T-helper 1 cell treated with Interleukin-12 subunit alpha and Interleukin-12 subunit beta and Interleukin-4 antibody, amounts not matched to agents 30 μg/mL and 1 μg/mL, for 36 hours (primary cell): Measurements from ENCODE around the gene CTBP2.

Experiments
- H3K27ac Mint-ChIP-seq: one replicate; pipeline ENCODE4 v1.8.0; 2021; ENCODE audit warnings: mild to moderate bottlenecking, mixed read lengths
- H3K27me3 Mint-ChIP-seq: one replicate; pipeline ENCODE4 v1.8.0; 2021; ENCODE audit warnings: low read depth, mixed read lengths
- H3K36me3 Mint-ChIP-seq: one replicate; pipeline ENCODE4 v1.8.0; 2021; ENCODE audit warnings: low read depth, mixed read lengths
- H3K4me1 Mint-ChIP-seq: one replicate; pipeline ENCODE4 v1.8.0; 2021; ENCODE audit warnings: low read depth, mixed read lengths
- H3K4me3 Mint-ChIP-seq: one replicate; pipeline ENCODE4 v1.8.0; 2021; ENCODE audit warnings: mild to moderate bottlenecking, moderate library complexity, mixed read lengths
- H3K9me3 Mint-ChIP-seq: one replicate; pipeline ENCODE4 v1.8.0; 2021; ENCODE audit warnings: mixed read lengths

CTBP2 gene

GRCh38 chr10:124972637-124973036 is 187.7 kb downstream of the CTBP2 start:
- Mint-ChIP-seq H3K27me3 (no peaks in the 10 kb centered on the region), H3K27ac (no peak overlapping the region), H3K9me3 (no peaks in the 10 kb centered on the region), H3K4me3 (no peak overlapping the region), H3K36me3 (peaks cover 37% of the 10 kb centered on the region), H3K4me1 (peaks cover 21% of the 10 kb centered on the region)

GRCh38 chr10:124971276-124971675 is 189.1 kb downstream of the CTBP2 start:
- Mint-ChIP-seq H3K36me3 (peaks cover 39% of the 10 kb centered on the region), H3K9me3 (no peaks in the 10 kb centered on the region), H3K4me3 (no peak overlapping the region), H3K27me3 (no peaks in the 10 kb centered on the region), H3K27ac (no peak overlapping the region), H3K4me1 (peaks cover 18% of the 10 kb centered on the region)

- Mint-ChIP-seq H3K36me3 (peaks cover 26% of the 10 kb centered on the region), H3K4me1 (peaks cover 12% of the 10 kb centered on the region), H3K9me3 (no peaks in the 10 kb centered on the region), H3K4me3 (no peak overlapping the region), H3K27me3 (no peaks in the 10 kb centered on the region), H3K27ac (no peak overlapping the region)
Observed at GRCh38 chr10:124967255-124967654, 193.1 kb downstream of the CTBP2 start.

- no peak overlapping the region for H3K4me3 Mint-ChIP-seq
- peaks cover 22% of the 10 kb centered on the region for H3K36me3 Mint-ChIP-seq
- H3K27ac Mint-ChIP-seq, result no peak overlapping the region
- H3K4me1 Mint-ChIP-seq, result peaks cover 9% of the 10 kb centered on the region
- no peaks in the 10 kb centered on the region for H3K27me3 Mint-ChIP-seq
- H3K9me3 Mint-ChIP-seq, result no peaks in the 10 kb centered on the region
Observed at GRCh38 chr10:124966008-124966407, 194.4 kb downstream of the CTBP2 start.

- Mint-ChIP-seq H3K27ac (no peak overlapping the region), H3K27me3 (no peaks in the 10 kb centered on the region), H3K9me3 (no peaks in the 10 kb centered on the region), H3K36me3 (peaks cover 19% of the 10 kb centered on the region), H3K4me3 (no peak overlapping the region), H3K4me1 (peaks cover 10% of the 10 kb centered on the region)
Observed at GRCh38 chr10:124963866-124964720, 196.3 kb downstream of the CTBP2 start.

GRCh38 chr10:124962421-124962820 is 197.9 kb downstream of the CTBP2 start:
- H3K4me1 Mint-ChIP-seq, result peaks cover 12% of the 10 kb centered on the region
- H3K27ac Mint-ChIP-seq, result no peak overlapping the region
- H3K27me3 Mint-ChIP-seq, result no peaks in the 10 kb centered on the region
- no peaks in the 10 kb centered on the region for H3K9me3 Mint-ChIP-seq
- no peak overlapping the region for H3K4me3 Mint-ChIP-seq
- H3K36me3 Mint-ChIP-seq, result peaks cover 8% of the 10 kb centered on the region

GRCh38 chr10:124961248-124961570 is 199.2 kb downstream of the CTBP2 start:
- Mint-ChIP-seq H3K9me3 (no peaks in the 10 kb centered on the region), H3K36me3 (peaks cover 3% of the 10 kb centered on the region), H3K27ac (no peak overlapping the region), H3K4me3 (no peak overlapping the region), H3K27me3 (no peaks in the 10 kb centered on the region), H3K4me1 (peaks cover 12% of the 10 kb centered on the region)

- Mint-ChIP-seq H3K27me3 (no peaks in the 10 kb centered on the region), H3K27ac (no peak overlapping the region)
Observed at GRCh38 chr10:124959564-124959963, 200.8 kb downstream of the CTBP2 start.

GRCh38 chr10:124957404-124957947 is 202.9 kb downstream of the CTBP2 start:
- Mint-ChIP-seq H3K9me3 (no peaks in the 10 kb centered on the region), H3K36me3 (peaks cover 2% of the 10 kb centered on the region), H3K4me1 (peaks cover 12% of the 10 kb centered on the region), H3K27me3 (no peaks in the 10 kb centered on the region), H3K4me3 (no peak overlapping the region), H3K27ac (no peak overlapping the region)

More at GRCh38 chr10:124959564-124959963, 200.8 kb downstream of the CTBP2 start:
- Mint-ChIP-seq H3K4me1 (peaks cover 12% of the 10 kb centered on the region), H3K36me3 (no peaks in the 10 kb centered on the region), H3K4me3 (no peak overlapping the region), H3K9me3 (no peaks in the 10 kb centered on the region)

GRCh38 chr10:124956764-124957163 is 203.6 kb downstream of the CTBP2 start:
- no peak overlapping the region for H3K4me3 Mint-ChIP-seq
- H3K27me3 Mint-ChIP-seq, result no peaks in the 10 kb centered on the region
- peaks cover 2% of the 10 kb centered on the region for H3K36me3 Mint-ChIP-seq

GRCh38 chr10:124955868-124956267 is 204.5 kb downstream of the CTBP2 start:
- Mint-ChIP-seq H3K27ac (no peak overlapping the region), H3K4me1 (peaks cover 8% of the 10 kb centered on the region), H3K36me3 (peaks cover 2% of the 10 kb centered on the region), H3K9me3 (no peaks in the 10 kb centered on the region), H3K4me3 (no peak overlapping the region), H3K27me3 (no peaks in the 10 kb centered on the region)

More at GRCh38 chr10:124956764-124957163, 203.6 kb downstream of the CTBP2 start:
- H3K4me1 Mint-ChIP-seq, result peaks cover 12% of the 10 kb centered on the region
- no peak overlapping the region for H3K27ac Mint-ChIP-seq
- H3K9me3 Mint-ChIP-seq, result no peaks in the 10 kb centered on the region

- H3K4me3 Mint-ChIP-seq, result no peak overlapping the region
- H3K27me3 Mint-ChIP-seq, result no peaks in the 10 kb centered on the region
- H3K4me1 Mint-ChIP-seq, result peaks cover 8% of the 10 kb centered on the region
- no peak overlapping the region for H3K27ac Mint-ChIP-seq
- no peaks in the 10 kb centered on the region for H3K9me3 Mint-ChIP-seq
- H3K36me3 Mint-ChIP-seq, result peaks cover 2% of the 10 kb centered on the region
Observed at GRCh38 chr10:124955243-124955642, 205.1 kb downstream of the CTBP2 start.

- no peaks in the 10 kb centered on the region for H3K27me3 Mint-ChIP-seq
- no peak overlapping the region for H3K27ac Mint-ChIP-seq
- H3K4me3 Mint-ChIP-seq, result no peak overlapping the region
- H3K4me1 Mint-ChIP-seq, result peaks cover 3% of the 10 kb centered on the region
- H3K36me3 Mint-ChIP-seq, result peaks cover 9% of the 10 kb centered on the region
- H3K9me3 Mint-ChIP-seq, result no peaks in the 10 kb centered on the region
Observed at GRCh38 chr10:124953421-124953820, 206.9 kb downstream of the CTBP2 start.

GRCh38 chr10:124952123-124952522 is 208.2 kb downstream of the CTBP2 start:
- no peaks in the 10 kb centered on the region for H3K9me3 Mint-ChIP-seq
- H3K27me3 Mint-ChIP-seq, result no peaks in the 10 kb centered on the region
- no peak overlapping the region for H3K27ac Mint-ChIP-seq
- H3K36me3 Mint-ChIP-seq, result peaks cover 10% of the 10 kb centered on the region
- no peak overlapping the region for H3K4me3 Mint-ChIP-seq
- H3K4me1 Mint-ChIP-seq, result peaks cover 2% of the 10 kb centered on the region

GRCh38 chr10:124949543-124949942 is 210.8 kb downstream of the CTBP2 start:
- Mint-ChIP-seq H3K27me3 (no peaks in the 10 kb centered on the region), H3K9me3 (no peaks in the 10 kb centered on the region), H3K27ac (no peak overlapping the region), H3K4me1 (peaks cover 2% of the 10 kb centered on the region), H3K36me3 (peaks cover 10% of the 10 kb centered on the region), H3K4me3 (no peak overlapping the region)
